Ishikawa (cell line): Measurements from ENCODE around the gene SMIM26.

Experiments
- CEBPB ChIP-seq: IDR thresholded peaks from 2 replicates; pipeline ENCODE4 v1.6.1; 2012
- CREB1 ChIP-seq: IDR thresholded peaks from 2 replicates; pipeline ENCODE4 v1.6.1; 2012; ENCODE audit warnings: low read depth
- EGR1 ChIP-seq: IDR thresholded peaks from 2 replicates; pipeline ENCODE4 v1.6.1; 2012
- EP300 ChIP-seq: IDR thresholded peaks from 2 replicates; pipeline ENCODE4 v1.6.1; 2012; ENCODE audit warnings: borderline replicate concordance
- FOXM1 ChIP-seq: IDR thresholded peaks from 2 replicates; pipeline ENCODE4 v1.6.1; 2012; ENCODE audit warnings: low read depth, borderline replicate concordance
- NFIC ChIP-seq: IDR thresholded peaks from 2 replicates; pipeline ENCODE4 v1.6.1; 2012
- RAD21 ChIP-seq: IDR thresholded peaks from 2 replicates; pipeline ENCODE4 v1.6.1; 2012; ENCODE audit warnings: low read depth
- TAF1 ChIP-seq: IDR thresholded peaks from 2 replicates; pipeline ENCODE4 v1.6.1; 2012; ENCODE audit warnings: low read depth, mild to moderate bottlenecking
- TCF12 ChIP-seq: IDR thresholded peaks from 2 replicates; pipeline ENCODE4 v1.6.1; 2012; ENCODE audit warnings: low read depth
- TEAD4 ChIP-seq: IDR thresholded peaks from 2 replicates; pipeline ENCODE4 v1.6.1; 2012
- YY1 ChIP-seq: IDR thresholded peaks from 2 replicates; pipeline ENCODE4 v1.6.1; 2012; ENCODE audit warnings: low read depth
- ZBTB7A ChIP-seq: IDR thresholded peaks from 2 replicates; pipeline ENCODE4 v1.6.1; 2012; ENCODE audit warnings: low read depth
- TF ChIP-seq, protein P1 (sequence below): IDR thresholded peaks from 2 replicates; pipeline ENCODE4 v1.6.1; 2012
- TF ChIP-seq, protein P2 (sequence below): IDR thresholded peaks from 2 replicates; pipeline ENCODE4 v1.6.1; 2012; ENCODE audit warnings: low read depth, mild to moderate bottlenecking
- TF ChIP-seq, protein P3 (sequence below): IDR thresholded peaks from 2 replicates; pipeline ENCODE4 v1.6.1; 2012

SMIM26 gene, protein sequence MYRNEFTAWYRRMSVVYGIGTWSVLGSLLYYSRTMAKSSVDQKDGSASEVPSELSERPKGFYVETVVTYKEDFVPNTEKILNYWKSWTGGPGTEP

DNA sequence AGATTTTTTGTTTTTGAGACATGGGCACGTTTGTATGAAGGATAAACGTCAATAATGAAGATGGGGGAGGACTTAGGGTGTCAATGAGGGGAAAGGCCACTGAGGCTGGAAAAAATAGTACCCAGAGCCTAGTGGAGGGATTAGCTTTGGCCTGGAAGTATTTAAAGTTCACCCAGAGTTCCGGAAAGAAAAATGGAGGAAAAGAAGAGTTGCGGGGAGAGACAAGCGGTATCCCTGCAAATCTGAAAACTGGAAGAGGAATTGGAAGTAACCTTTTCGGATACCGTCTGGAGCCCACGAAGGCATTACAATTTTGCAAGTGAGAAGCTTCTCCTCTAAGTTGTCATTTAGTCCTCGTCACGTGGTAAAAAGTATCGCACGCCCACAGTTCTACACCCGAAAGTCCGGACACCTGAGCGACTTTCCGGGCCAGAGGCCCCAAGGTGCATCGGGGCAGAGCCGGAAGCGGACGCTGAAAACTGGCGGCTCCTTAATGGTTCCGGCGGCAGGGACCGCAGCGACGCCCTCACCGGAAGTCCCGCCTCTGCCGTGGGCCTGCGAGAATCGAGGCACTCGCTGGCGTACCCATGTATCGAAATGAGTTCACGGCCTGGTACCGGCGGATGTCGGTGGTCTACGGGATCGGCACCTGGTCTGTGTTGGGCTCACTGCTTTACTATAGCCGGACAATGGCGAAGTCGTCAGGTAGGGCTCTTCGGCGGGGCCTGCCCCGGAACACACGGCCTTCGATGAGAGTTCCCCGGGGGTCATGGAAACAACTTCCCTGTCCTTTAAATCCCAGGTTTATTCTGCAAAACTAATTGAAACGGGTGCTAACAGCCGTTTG is at the start of gene SMIM26:
TSS of gene SMIM26 (plus strand) at position 541 of the 847 bp plus-strand sequence. CDS start at position 588, 47 bp downstream.
- TF ChIP-seq EP300 (no peak), CREB1 (peak; percentile 39; the same call in 1 of the 2 replicates), CEBPB (no peak), NFIC (peak; percentile 13; the same call in 1 of the 2 replicates), TAF1 (peak; percentile 75), ZBTB7A (no peak), RAD21 (no peak), EGR1 (peak; percentile 31; the same call in 1 of the 2 replicates), TEAD4 (no peak), FOXM1 (no peak), TCF12 (0 out of 2 replicates have a peak, but pooled peaks have one; percentile 29), YY1 (peak; percentile 61; the same call in 1 of the 2 replicates)
- TF ChIP-seq, protein P1, sequence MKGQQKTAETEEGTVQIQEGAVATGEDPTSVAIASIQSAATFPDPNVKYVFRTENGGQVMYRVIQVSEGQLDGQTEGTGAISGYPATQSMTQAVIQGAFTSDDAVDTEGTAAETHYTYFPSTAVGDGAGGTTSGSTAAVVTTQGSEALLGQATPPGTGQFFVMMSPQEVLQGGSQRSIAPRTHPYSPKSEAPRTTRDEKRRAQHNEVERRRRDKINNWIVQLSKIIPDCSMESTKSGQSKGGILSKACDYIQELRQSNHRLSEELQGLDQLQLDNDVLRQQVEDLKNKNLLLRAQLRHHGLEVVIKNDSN, result peak; percentile 90
- TF ChIP-seq, protein P2, sequence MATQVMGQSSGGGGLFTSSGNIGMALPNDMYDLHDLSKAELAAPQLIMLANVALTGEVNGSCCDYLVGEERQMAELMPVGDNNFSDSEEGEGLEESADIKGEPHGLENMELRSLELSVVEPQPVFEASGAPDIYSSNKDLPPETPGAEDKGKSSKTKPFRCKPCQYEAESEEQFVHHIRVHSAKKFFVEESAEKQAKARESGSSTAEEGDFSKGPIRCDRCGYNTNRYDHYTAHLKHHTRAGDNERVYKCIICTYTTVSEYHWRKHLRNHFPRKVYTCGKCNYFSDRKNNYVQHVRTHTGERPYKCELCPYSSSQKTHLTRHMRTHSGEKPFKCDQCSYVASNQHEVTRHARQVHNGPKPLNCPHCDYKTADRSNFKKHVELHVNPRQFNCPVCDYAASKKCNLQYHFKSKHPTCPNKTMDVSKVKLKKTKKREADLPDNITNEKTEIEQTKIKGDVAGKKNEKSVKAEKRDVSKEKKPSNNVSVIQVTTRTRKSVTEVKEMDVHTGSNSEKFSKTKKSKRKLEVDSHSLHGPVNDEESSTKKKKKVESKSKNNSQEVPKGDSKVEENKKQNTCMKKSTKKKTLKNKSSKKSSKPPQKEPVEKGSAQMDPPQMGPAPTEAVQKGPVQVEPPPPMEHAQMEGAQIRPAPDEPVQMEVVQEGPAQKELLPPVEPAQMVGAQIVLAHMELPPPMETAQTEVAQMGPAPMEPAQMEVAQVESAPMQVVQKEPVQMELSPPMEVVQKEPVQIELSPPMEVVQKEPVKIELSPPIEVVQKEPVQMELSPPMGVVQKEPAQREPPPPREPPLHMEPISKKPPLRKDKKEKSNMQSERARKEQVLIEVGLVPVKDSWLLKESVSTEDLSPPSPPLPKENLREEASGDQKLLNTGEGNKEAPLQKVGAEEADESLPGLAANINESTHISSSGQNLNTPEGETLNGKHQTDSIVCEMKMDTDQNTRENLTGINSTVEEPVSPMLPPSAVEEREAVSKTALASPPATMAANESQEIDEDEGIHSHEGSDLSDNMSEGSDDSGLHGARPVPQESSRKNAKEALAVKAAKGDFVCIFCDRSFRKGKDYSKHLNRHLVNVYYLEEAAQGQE, result no peak
- TF ChIP-seq, protein P3, sequence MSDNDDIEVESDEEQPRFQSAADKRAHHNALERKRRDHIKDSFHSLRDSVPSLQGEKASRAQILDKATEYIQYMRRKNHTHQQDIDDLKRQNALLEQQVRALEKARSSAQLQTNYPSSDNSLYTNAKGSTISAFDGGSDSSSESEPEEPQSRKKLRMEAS, result peak; percentile 86

DNA sequence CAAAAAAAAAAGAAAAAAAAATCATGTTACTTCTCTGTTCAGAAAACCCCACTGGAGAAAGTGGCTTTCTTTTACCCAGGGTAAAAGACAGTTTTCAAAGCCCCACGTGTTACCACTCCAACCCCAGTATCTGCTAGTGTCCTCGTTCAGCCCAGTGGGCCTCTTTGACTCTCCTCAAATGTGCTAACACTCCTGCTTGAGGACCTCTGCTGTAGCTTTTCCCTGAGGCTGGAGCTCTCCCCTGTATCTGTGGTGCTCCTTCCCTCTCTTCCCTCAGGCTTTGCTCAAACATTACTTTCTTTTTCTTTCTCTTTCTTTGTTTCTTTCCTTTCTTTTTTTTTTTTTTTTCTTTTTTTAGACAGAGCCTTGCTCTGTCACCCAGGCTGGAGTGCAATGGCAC is 44.2 kb upstream of the SMIM26 start:
- no peak for TF ChIP-seq TAF1
- TF ChIP-seq, protein P2, result no peak
- TF ChIP-seq, protein P1, result no peak
- no peak for TF ChIP-seq EP300
- TF ChIP-seq YY1, result no peak
- no peak for TF ChIP-seq TEAD4
- TF ChIP-seq ZBTB7A, result no peak
- TF ChIP-seq RAD21, result no peak
- TF ChIP-seq NFIC, result no peak
- TF ChIP-seq EGR1, result no peak
- TF ChIP-seq CREB1, result no peak
- no peak for TF ChIP-seq CEBPB
- TF ChIP-seq, protein P3, result no peak
- TF ChIP-seq TCF12, result no peak
- no peak for TF ChIP-seq FOXM1

DNA sequence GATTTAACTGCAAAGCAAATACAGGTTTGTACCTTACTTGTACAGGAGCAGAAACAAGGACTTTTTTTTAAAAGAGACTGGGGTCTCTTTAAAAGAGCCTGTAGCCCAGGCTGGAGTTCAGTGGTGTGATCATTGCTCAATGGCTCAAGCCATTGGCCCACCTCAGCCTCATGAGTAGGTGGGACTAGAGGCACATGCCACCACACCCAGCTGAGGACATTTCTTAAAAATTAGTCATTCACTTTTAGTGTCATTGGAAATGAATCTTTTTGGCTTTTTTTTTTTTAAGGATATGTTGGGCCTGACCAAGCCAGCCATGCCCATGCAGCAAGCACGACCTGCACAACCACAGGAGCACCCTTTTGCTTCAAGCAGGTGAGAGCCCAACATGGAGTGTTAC is 42.6 kb upstream of the SMIM26 start:
- no peak for TF ChIP-seq TEAD4
- no peak for TF ChIP-seq ZBTB7A
- TF ChIP-seq, protein P1, result no peak

DNA sequence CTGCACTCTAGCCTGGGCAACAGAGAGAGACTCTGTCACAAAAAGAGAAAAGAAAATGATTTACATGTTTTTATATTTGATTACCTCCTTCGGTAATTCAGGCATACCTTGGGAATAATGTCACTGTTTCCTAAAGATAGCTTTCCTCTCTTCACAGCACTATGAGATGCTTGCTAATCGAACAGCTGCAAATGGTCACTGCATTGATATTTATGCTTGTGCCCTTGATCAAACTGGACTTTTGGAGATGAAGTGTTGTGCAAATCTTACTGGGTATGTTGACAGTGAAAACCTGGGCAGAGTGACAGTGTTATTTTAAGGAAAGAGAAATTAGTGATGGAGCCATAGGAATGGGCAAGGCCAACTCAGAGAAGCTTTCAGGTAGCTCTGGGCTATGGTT is 39.9 kb upstream of the SMIM26 start:
- TF ChIP-seq TEAD4 (no peak), CEBPB (no peak), TAF1 (no peak), RAD21 (no peak), ZBTB7A (no peak), CREB1 (no peak)
- TF ChIP-seq, protein P1, result no peak
